SHP77 treated with DMSO at 0.1 percent for 48 hours (cell line): Measurements from ENCODE around the gene LRRC47.
"Not testable (repeated sequence)": the region's sequence is repeated elsewhere in the genome, so short reads cannot be mapped to it uniquely, and the experiment has no call there.

ENCODE experiments used
- DNase-seq: peaks from one replicate; lab custom pipeline; 2025; lab: John Stamatoyannopoulos, UW

LRRC47 gene

GRCh38 chr1:3772027-3772714, 24.1 kb downstream of the LRRC47 start:
- no peak for DNase-seq

DNA sequence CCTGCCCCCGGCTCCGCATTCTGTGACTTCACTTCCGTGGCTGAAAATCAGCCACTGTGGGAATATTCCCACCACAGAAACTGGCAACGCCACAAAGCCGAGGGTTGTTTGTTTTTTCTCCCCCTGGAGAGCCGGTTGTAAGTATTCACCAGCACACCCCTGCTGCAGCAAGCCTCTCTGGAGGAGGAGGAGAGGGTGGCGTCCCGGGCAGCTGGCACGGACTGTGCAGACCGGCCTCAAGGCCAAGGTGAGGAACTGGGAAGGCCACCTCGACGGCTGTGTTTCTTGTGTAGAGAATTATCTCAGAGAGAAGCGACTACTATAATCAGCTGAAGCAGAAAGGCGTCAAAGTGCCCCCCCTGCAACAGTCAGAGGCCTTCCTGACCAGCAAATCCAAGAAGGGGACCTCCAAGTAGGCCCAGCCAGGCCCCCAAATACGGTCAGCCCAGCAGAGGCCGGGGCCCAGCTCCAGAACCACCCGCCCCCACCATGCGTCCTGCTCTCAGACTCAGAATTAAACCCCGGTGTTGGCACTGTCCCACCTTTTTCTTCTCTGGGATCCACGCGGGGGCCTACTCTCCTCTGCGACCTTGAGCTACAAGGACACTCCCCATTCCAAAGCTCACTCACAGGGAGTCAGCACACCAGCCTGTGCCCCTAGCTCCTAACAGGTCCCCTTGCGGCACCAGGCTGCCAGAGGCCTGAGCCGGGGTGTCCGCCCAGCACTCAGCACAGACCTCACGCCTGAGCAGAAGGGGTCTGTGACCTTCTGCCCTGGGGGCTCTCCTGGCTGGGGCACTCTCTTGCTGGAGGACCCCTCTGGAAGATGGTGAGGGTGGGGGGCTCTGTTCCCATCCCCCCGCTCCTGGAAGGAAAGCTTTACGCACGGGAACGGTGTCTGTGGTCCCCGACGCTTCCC, 24.9 kb downstream of the LRRC47 start:
- DNase-seq, result no peak

- DNase-seq, result no peak
Measured at GRCh38 chr1:3770047-3770765, 26.1 kb downstream of the LRRC47 start.

DNA sequence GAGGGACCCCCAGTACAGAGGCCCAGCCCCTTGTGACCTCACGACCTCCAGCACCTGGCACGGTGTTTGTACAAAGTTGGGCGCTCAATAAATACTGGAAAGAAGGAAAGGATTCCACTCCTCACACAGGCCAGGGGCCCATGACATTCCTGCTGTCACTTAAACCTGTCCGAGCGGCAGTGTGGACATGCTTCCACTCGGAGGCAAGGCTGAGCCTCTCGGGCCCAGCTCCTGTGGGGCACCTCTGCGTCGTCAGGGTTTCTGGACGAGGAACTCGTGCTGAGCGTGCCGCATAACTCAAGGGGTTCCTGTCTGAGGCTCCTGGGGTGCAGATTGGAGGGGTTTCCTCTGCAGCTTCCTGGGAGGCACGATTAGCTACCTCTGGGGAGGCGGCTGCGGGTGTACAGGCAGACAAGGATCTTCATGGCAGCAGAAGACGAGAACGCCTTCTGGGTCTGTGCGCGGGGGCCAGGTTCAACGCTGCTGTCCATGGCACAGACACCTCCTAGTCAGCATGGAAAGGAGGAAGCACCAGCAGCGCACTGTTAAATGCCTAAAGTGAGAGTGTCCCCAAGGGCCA, 27.4 kb downstream of the LRRC47 start:
- DNase-seq, result no peak

GRCh38 chr1:3767328-3767925, 28.9 kb downstream of the LRRC47 start:
- DNase-seq, result no peak

DNA sequence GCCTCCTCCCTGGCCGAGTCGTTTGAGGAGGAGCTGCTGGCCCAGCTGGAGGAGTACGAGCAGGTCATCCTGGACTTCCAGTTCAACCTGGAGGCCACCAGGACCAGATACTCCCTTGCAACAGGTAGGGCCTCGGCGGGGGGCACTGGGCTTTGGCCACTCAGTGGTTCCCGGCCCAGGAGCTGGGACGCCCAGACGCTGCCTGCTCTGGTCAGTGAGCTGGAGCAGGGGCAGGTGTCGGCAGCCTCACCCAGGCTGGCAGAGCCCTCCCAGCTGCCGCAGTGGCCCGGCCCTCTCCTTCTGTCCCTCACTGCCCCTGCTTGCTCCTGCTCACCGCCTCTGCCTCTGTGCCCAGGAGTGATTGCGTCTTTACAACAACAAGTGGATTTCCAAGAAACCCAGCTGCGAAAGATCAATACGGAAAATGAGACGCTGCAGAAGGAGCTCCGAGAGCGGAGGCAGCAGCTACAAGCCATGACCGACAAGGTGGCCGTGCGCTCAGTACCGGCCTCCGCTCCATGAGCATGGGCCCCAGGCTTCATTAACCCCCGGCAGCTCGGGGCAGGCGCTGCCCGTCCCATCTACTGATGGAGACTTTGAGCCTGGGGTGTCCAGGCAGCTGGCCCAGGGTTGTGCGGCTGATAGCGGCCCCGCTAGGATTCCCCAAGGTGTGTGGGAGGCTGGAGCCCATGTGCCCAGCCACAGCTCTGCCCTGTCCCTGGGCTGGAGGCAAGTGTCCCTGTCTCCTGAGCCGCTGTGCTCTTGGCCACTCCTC, 32.8 kb downstream of the LRRC47 start:
- no peak for DNase-seq

DNA sequence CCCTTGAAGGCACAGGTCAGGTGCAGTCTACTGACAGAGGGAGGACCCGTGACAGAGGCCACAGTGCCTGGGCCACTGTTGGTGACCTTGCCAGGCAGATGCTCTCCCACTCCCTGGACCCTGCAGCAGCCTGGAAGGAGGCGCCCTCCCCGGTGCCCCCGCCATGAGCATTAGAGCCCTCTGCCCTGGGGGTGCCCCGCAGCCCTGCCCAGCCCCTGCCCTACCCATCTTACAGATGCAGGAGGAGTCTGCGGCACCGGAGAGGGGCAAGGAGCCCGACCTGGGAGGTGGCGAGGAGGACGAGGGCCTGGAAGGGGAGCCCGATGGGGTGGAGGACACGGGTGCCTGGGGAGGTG, 33.4 kb downstream of the LRRC47 start:
- no peak for DNase-seq

DNA sequence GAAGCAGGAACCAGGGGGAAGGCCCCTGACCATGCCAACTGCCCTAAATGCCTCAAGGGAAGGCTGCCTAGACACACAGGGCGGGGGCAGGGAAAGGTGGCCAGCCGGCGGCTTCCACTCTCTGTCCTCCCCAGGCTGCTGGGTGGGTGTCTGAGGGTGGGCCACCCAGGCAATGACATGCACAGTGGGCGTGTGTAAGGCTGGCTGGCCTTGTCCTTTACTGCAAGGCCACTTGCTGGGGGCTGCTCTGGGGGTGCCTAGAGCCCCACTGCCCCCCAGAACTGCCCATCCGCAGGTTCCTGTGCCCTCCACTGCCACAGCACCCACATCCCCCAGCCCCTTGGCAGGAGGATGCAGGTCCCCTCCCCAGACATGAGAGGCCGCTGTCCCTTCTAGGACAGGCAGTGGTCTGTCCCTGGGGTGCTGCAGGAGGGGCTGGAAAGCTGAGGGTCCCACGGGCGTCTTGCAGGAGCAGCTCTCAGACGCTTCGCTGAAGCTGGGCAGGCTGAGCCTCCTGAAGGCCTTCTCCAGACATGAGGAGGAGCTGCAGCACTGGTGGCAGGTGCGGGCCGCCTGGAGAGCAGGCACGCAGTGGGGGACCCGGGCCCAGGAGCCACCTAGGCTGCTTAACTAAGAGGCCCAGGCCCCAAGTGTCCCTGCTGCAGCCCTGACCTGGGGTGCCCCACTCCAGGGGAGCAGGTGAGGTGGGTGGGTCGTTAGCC, 34.0 kb downstream of the LRRC47 start:
- no peak for DNase-seq

GRCh38 chr1:3761296-3762010, 34.8 kb downstream of the LRRC47 start:
- DNase-seq, result no peak

DNA sequence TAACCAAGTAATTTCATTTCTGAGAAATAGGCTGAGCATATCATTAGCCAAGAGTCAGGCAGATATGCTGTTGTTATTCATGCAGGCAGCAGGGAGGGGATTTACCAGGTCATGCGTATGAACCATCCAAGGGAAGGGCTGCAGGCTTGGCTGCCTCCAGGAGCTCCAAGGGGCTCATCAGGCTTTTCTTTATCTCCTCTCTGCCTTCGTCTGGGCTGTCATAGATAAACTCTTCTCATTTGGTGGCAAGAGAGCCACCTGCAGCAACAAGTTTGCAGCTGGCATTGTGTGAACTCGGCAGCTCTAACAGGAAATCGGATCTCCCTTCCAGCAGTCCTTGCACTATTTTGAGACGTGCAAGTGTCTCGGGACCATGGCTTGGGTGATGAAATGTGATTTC, 36.5 kb downstream of the LRRC47 start:
- DNase-seq, result no peak

- DNase-seq, result no peak
Measured at GRCh38 chr1:3759164-3759563, 37.1 kb downstream of the LRRC47 start.

- DNase-seq, result no peak
Measured at GRCh38 chr1:3756394-3756793, 39.9 kb downstream of the LRRC47 start.

DNA sequence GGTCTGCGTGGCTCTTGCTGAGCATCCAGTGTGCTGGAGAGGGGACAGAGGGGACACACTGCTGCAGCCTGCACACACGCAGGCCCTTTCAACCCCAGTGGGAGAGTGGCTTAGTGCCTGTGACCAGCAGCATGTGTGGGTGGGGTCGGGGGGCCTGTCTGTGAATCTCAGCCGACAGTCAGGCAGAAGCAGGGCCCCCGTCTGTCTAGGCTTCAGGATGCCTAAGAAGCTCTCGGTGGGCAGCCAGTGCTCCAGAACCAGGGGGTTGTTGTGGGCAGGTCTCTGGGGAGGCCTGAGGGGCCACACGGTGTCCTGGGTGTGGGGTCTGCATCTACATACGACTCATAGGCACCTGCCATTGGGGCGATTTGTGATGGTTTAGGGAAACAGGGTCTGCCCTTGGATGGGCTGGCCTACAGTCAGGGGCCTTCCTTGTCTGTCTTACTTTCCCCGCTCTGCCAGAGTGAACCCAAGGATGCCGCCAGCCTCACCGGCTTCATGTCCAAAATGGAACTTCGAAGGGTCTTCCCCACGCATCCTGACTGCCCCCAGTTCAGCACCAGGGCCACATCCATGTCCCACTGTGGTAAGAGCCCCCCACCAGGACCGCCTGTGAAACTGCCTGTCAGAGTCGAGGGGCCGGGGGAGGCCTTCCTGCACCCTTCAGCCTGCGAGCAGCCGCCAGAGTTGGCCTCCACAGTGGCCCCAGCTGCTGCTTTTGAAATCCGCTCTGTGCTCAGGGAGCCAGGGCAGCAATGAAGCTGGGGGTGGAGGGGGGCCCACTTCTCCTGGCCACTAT, 42.4 kb downstream of the LRRC47 start:
- DNase-seq, result no peak

- DNase-seq, result no peak
Measured at GRCh38 chr1:3752400-3752945, 43.8 kb downstream of the LRRC47 start, which contains the start of gene CCDC27. TSS of gene CCDC27 (plus strand) at chr1:3752450. CDS start at chr1:3752482, 32 bp downstream.

DNA sequence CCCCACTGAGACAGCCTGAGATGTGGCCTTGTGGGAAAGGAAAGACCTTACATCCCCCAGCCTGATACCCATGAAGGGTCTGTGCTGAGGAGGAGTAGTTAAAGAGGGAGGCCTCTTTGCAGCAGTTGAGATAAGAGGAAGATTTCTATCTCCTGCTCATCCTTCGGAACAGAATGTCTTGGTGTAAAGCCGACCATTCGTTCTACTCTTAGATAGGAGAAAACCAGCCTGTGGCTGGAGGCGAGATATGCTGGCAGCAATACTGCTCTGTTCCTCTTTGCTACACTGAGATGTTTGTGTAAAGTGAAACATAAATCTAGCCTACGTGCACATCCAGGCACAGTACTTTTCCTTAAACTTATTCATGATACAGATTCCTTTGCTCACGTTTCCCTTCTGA, 45.6 kb downstream of the LRRC47 start:
- no peak for DNase-seq

GRCh38 chr1:3749512-3749911, 46.8 kb downstream of the LRRC47 start:
- no peak for DNase-seq

GRCh38 chr1:3748316-3748900, 47.9 kb downstream of the LRRC47 start:
- not testable (repeated sequence) for DNase-seq

GRCh38 chr1:3747903-3748302, 48.4 kb downstream of the LRRC47 start:
- DNase-seq, result no peak
